Uterus (tissue), 4 donors: ENCODE measurements around the gene TAF6. TPM values are rescaled to one million over a fixed set of nuclear protein-coding genes. Genes with fewer than 3 reads are reported as not detected.

ENCODE experiments used
- DNase-seq, 2 donors: peaks; one replicate each; pipeline ENCODE4 v3.0.0-alpha.2; 2019 to 2020
- H3K27ac ChIP-seq, 2 donors: fragments of 200-600 bp; sonication (generic); 1 replicate in 1 of 2; 2 replicates in 1 of 2; pipeline ENCODE4 v1.5.1; 2016 to 2018
- H3K27me3 ChIP-seq, 2 donors: fragments of 200-600 bp; sonication (generic); one replicate each; pipeline ENCODE4 v1.5.1; 2018 to 2019; ENCODE audit warnings: control low read depth in 1 of 2
- H3K36me3 ChIP-seq, 2 donors: fragments of 200-600 bp; sonication (generic); one replicate each; pipeline ENCODE4 v1.5.1; 2019; ENCODE audit warnings: control low read depth in 1 of 2
- H3K4me1 ChIP-seq, 2 donors: fragments of 200-600 bp; sonication (generic); one replicate each; pipeline ENCODE4 v1.5.1; 2018 to 2019; ENCODE audit warnings: control low read depth in 1 of 2
- H3K4me3 ChIP-seq, 2 donors: fragments of 200-600 bp; sonication (generic); 1 replicate in 1 of 2; 2 replicates in 1 of 2; pipeline ENCODE4 v1.5.1; 2018 to 2019; ENCODE audit warnings: mild to moderate bottlenecking in 1 of 2
- H3K9me3 ChIP-seq, 2 donors: fragments of 200-600 bp; sonication (generic); one replicate each; pipeline ENCODE4 v1.5.1; 2019; ENCODE audit warnings: control low read depth in 1 of 2
- CTCF ChIP-seq, 4 experiments: fragments of 200-600 bp in 2 of 4; fragments of 450-650 bp in 2 of 4; sonication (generic) in 2 of 4; IDR thresholded peaks; one replicate each; pipeline ENCODE4 v1.5.1; 2016 to 2019; ENCODE audit warnings: antibody characterized with exemption in 4 of 4, mild to moderate bottlenecking in 2 of 4, moderate library complexity in 1 of 4
- POLR2A ChIP-seq, 2 donors: fragments of 450-650 bp; IDR thresholded peaks; one replicate each; pipeline ENCODE4 v1.6.1; 2016; ENCODE audit warnings: antibody characterized with exemption in 2 of 2, mild to moderate bottlenecking in 1 of 2, moderate library complexity in 1 of 2
- intact Hi-C: fragments of 100-400 bp; cut with DNase I; formaldehyde crosslinking; loops from one replicate; pipeline ENCODE4 v1.15.1; 2023; ENCODE audit warnings: low total_unique reads
- total RNA-seq, 4 donors: library from RNA; depleted of rRNA in 3 of 4; stranded (reverse); fragments of >200 nt in 3 of 4; gene quantifications; one replicate each; pipeline versions ENCODE4 v1.1.0 to v1.2.4, GENCODE V29; 2014 to 2023
- donor health status: DM: yes; HTN: yes; CAD: no.

Gene TAF6
- total RNA-seq, 4 donors from 2014 or later: 23.5 to 68.9 (median 67.7) TPM

- H3K4me1 ChIP-seq: peaks cover 4 to 6% of the 10 kb centered on the region in 2 donors
- TF ChIP-seq CTCF (IDR thresholded peaks at IDR 0.05): no peak
- TF ChIP-seq POLR2A (IDR thresholded peaks at IDR 0.05): no peak
- H3K27ac ChIP-seq: no peak overlapping the region
Observed at GRCh38 chr7:100122067-100122466, 2.9 kb upstream of the TAF6 start.

GRCh38 chr7:100120733-100121036 lies 1.5 kb upstream of the TAF6 start:
- Histone ChIP-seq H3K36me3 (no peaks in the 10 kb centered on the region), H3K9me3 (no peaks in the 10 kb centered on the region), H3K27ac (peak overlapping the region; percentile 84 to 94), H3K27me3 (no peaks in the 10 kb centered on the region), H3K4me3 (peak overlapping the region in 1 of 2 donors; percentile 74), H3K4me1 (peaks cover 4 to 6% of the 10 kb centered on the region in 2 donors)
- TF ChIP-seq CTCF (IDR thresholded peaks at IDR 0.05) (no peak), POLR2A (IDR thresholded peaks at IDR 0.05) (no peak)
- DNase-seq: no peak
- intact Hi-C loops: no loop called here

More at GRCh38 chr7:100122067-100122466, 2.9 kb upstream of the TAF6 start:
- no peak for DNase-seq
- H3K36me3 ChIP-seq: no peaks in the 10 kb centered on the region
- no peaks in the 10 kb centered on the region for H3K27me3 ChIP-seq
- intact Hi-C loops: no loop called here
- H3K9me3 ChIP-seq: no peaks in the 10 kb centered on the region
- no peak overlapping the region for H3K4me3 ChIP-seq

- TF ChIP-seq POLR2A (IDR thresholded peaks at IDR 0.05) (no peak), CTCF (IDR thresholded peaks at IDR 0.05) (no peak)
- peak; percentile 75 to 80 for DNase-seq
- Histone ChIP-seq H3K4me1 (peaks cover 4 to 6% of the 10 kb centered on the region in 2 donors), H3K27ac (peak overlapping the region; percentile 84 to 94), H3K27me3 (no peaks in the 10 kb centered on the region), H3K4me3 (peak overlapping the region; percentile 74 to 83), H3K9me3 (no peaks in the 10 kb centered on the region), H3K36me3 (no peaks in the 10 kb centered on the region)
- intact Hi-C loops: no loop called here
Observed at GRCh38 chr7:100119970-100120732, 993 bp upstream of the TAF6 start.

GRCh38 chr7:100118388-100119071 lies 628 bp downstream of the TAF6 start:
- intact Hi-C loops: no loop called here
- Histone ChIP-seq H3K4me3 (peak overlapping the region; percentile 74 to 83), H3K27ac (peak overlapping the region; percentile 84 to 94), H3K27me3 (no peaks in the 10 kb centered on the region), H3K9me3 (no peaks in the 10 kb centered on the region), H3K36me3 (no peaks in the 10 kb centered on the region), H3K4me1 (peaks cover 4 to 6% of the 10 kb centered on the region in 2 donors)
- TF ChIP-seq POLR2A (IDR thresholded peaks at IDR 0.05): no peak
- DNase-seq: no peak

- Histone ChIP-seq H3K27me3 (no peaks in the 10 kb centered on the region), H3K9me3 (no peaks in the 10 kb centered on the region), H3K27ac (no peak overlapping the region), H3K4me1 (peaks cover 0 to under 1% of the 10 kb centered on the region in 2 donors), H3K4me3 (no peak overlapping the region), H3K36me3 (no peaks in the 10 kb centered on the region)
- DNase-seq: no peak
- intact Hi-C loops: no loop called here
- TF ChIP-seq CTCF (IDR thresholded peaks at IDR 0.05) (no peak), POLR2A (IDR thresholded peaks at IDR 0.05) (no peak)
Observed at GRCh38 chr7:100115026-100115425, 4.1 kb downstream of the TAF6 start.
